NT2/D1 (cell line): Measurements from ENCODE around the gene ITFG1.

Source experiments
- SUZ12 ChIP-seq: IDR thresholded peaks from 2 replicates; pipeline ENCODE4 v1.6.1; 2011; ENCODE audit not compliant: insufficient read length, insufficient read depth; ENCODE audit errors: extremely low read depth
- YY1 ChIP-seq: IDR thresholded peaks from 2 replicates; pipeline ENCODE4 v1.6.1; 2011; ENCODE audit not compliant: insufficient read length, insufficient read depth
- ZNF274 ChIP-seq: IDR thresholded peaks from 2 replicates; pipeline ENCODE4 v1.6.1; 2011; ENCODE audit warnings: mild to moderate bottlenecking, low read depth, low read length

DNA sequence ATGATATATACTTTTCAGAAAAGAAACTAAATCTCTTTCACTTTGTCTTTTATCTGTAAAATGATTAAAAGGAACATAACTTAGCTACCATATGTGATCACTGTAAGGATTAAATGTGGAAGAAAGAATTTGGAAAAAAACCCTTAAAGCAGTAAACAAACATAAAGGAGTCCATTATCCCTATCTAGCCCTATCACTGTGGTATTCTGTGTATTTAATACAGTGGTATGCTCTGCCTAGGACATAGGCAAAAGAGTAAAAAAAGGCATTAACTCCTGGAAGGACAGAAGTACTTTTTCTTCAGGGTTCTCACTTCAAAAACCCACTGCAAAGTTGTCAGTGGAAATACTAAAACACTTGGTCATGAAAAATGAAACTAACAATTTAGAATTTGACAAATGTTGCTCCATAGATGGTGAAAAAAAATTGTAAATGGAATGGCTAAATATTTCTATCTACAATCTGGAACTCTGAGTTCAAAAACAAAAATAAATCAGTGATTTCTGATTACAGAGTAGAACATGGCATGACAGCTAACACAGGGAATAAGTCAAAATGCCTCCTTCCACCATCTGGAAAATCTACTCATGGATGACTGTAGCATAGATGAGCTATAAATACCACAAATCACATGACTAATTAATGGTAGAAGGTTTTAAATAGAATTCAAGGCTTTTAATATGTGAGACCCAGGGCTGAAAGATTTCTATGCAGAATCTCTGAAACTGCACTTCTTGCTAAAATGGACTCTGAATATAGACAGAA lies 140.1 kb downstream of the ITFG1 start:
- TF ChIP-seq YY1: no peak
- TF ChIP-seq ZNF274: no peak
- TF ChIP-seq SUZ12: no peak
